ENCODE data around the gene RALGPS2. TPM values are rescaled to one million over a fixed set of nuclear protein-coding genes. Genes with fewer than 3 reads are reported as not detected.
A peak's percentile ranks its signal among the peaks of the same experiment; 100 is the strongest.

Gene RALGPS2
- total RNA-seq, 1 experiment from 2014 or later = 63.0 TPM

- no peaks in the 10 kb centered on the region for H3K36me3 ChIP-seq
- no peak for DNase-seq
- H3K27me3 ChIP-seq = no peaks in the 10 kb centered on the region
- no peaks in the 10 kb centered on the region for H3K9me3 ChIP-seq
- H3K4me3 ChIP-seq = no peak overlapping the region
Observed at GRCh38 chr1:178706432-178706831, 18.6 kb upstream of the RALGPS2 start.

- no peak for DNase-seq
- Histone ChIP-seq H3K4me3 (no peak overlapping the region), H3K36me3 (no peaks in the 10 kb centered on the region), H3K9me3 (no peaks in the 10 kb centered on the region), H3K27me3 (no peaks in the 10 kb centered on the region)
Observed at GRCh38 chr1:178713259-178713658, 11.8 kb upstream of the RALGPS2 start.

- DNase-seq = no peak
- H3K4me3 ChIP-seq = no peak overlapping the region
- H3K27me3 ChIP-seq = no peaks in the 10 kb centered on the region
- no peaks in the 10 kb centered on the region for H3K9me3 ChIP-seq
- H3K36me3 ChIP-seq = no peaks in the 10 kb centered on the region
Observed at GRCh38 chr1:178714453-178714852, 10.6 kb upstream of the RALGPS2 start.

- Histone ChIP-seq H3K9me3 (no peaks in the 10 kb centered on the region), H3K4me3 (no peak overlapping the region), H3K27me3 (no peaks in the 10 kb centered on the region), H3K36me3 (no peaks in the 10 kb centered on the region)
- DNase-seq = no peak
Observed at GRCh38 chr1:178716111-178716510, 8.9 kb upstream of the RALGPS2 start.

- Histone ChIP-seq H3K4me3 (no peak overlapping the region), H3K9me3 (no peaks in the 10 kb centered on the region), H3K27me3 (no peaks in the 10 kb centered on the region), H3K36me3 (no peaks in the 10 kb centered on the region)
- no peak for DNase-seq
Observed at GRCh38 chr1:178718520-178718919, 6.5 kb upstream of the RALGPS2 start.

GRCh38 chr1:178723546-178723945, 1.5 kb upstream of the RALGPS2 start:
- Histone ChIP-seq H3K27me3 (no peaks in the 10 kb centered on the region), H3K9me3 (no peaks in the 10 kb centered on the region), H3K4me3 (no peak overlapping the region), H3K36me3 (peaks cover 19% of the 10 kb centered on the region)
- no peak for DNase-seq

- H3K36me3 ChIP-seq = peaks cover 28% of the 10 kb centered on the region
- H3K4me3 ChIP-seq = peak overlapping the region; percentile 77
- H3K9me3 ChIP-seq = 0 out of 2 replicates have a peak, but pooled peaks cover 1% of the 10 kb centered on the region
- no peak for DNase-seq
- H3K27me3 ChIP-seq = no peaks in the 10 kb centered on the region
Observed at GRCh38 chr1:178724376-178724727, 692 bp upstream of the RALGPS2 start.

- Histone ChIP-seq H3K4me3 (peak overlapping the region; percentile 77), H3K27me3 (no peaks in the 10 kb centered on the region), H3K36me3 (peaks cover 40% of the 10 kb centered on the region), H3K9me3 (peaks cover 7% of the 10 kb centered on the region; the same call in 1 of the 2 replicates)
- DNase-seq = peak; percentile 67
Observed at GRCh38 chr1:178725466-178726086, 532 bp downstream of the RALGPS2 start.

- H3K36me3 ChIP-seq = peaks cover 45% of the 10 kb centered on the region
- peak; percentile 91 for DNase-seq
- peak overlapping the region; percentile 77 for H3K4me3 ChIP-seq
- peaks cover 11% of the 10 kb centered on the region for H3K9me3 ChIP-seq
- no peaks in the 10 kb centered on the region for H3K27me3 ChIP-seq
Observed at GRCh38 chr1:178726087-178726517, 1.1 kb downstream of the RALGPS2 start.

GRCh38 chr1:178726545-178726944, 1.5 kb downstream of the RALGPS2 start:
- DNase-seq = no peak

GRCh38 chr1:178727014-178727895, 2.2 kb downstream of the RALGPS2 start:
- peaks cover 55% of the 10 kb centered on the region for H3K36me3 ChIP-seq
- no peak for DNase-seq
- peaks cover 18% of the 10 kb centered on the region for H3K9me3 ChIP-seq
- H3K4me3 ChIP-seq = peak overlapping the region; percentile 77
- H3K27me3 ChIP-seq = no peaks in the 10 kb centered on the region

More at GRCh38 chr1:178726545-178726944, 1.5 kb downstream of the RALGPS2 start:
- H3K36me3 ChIP-seq = peaks cover 48% of the 10 kb centered on the region
- no peaks in the 10 kb centered on the region for H3K27me3 ChIP-seq
- H3K9me3 ChIP-seq = peaks cover 13% of the 10 kb centered on the region
- peak overlapping the region; percentile 77 for H3K4me3 ChIP-seq

- Histone ChIP-seq H3K27me3 (no peaks in the 10 kb centered on the region), H3K9me3 (peaks cover 27% of the 10 kb centered on the region), H3K4me3 (no peak overlapping the region), H3K36me3 (peaks cover 92% of the 10 kb centered on the region)
- no peak for DNase-seq
Observed at GRCh38 chr1:178733972-178734371, 8.9 kb downstream of the RALGPS2 start.

GRCh38 chr1:178738780-178739179, 13.7 kb downstream of the RALGPS2 start:
- H3K9me3 ChIP-seq = peaks cover 21% of the 10 kb centered on the region
- H3K36me3 ChIP-seq = peaks cover 93% of the 10 kb centered on the region
- no peak overlapping the region for H3K4me3 ChIP-seq
- H3K27me3 ChIP-seq = no peaks in the 10 kb centered on the region
- DNase-seq = no peak

- H3K36me3 ChIP-seq = peaks cover 93% of the 10 kb centered on the region
- peaks cover 21% of the 10 kb centered on the region for H3K9me3 ChIP-seq
- DNase-seq = no peak
- no peaks in the 10 kb centered on the region for H3K27me3 ChIP-seq
- no peak overlapping the region for H3K4me3 ChIP-seq
Observed at GRCh38 chr1:178739285-178740045, 14.4 kb downstream of the RALGPS2 start.

GRCh38 chr1:178740491-178740890, 15.4 kb downstream of the RALGPS2 start:
- peaks cover 21% of the 10 kb centered on the region for H3K9me3 ChIP-seq
- DNase-seq = no peak
- no peak overlapping the region for H3K4me3 ChIP-seq
- H3K27me3 ChIP-seq = no peaks in the 10 kb centered on the region
- peaks cover 95% of the 10 kb centered on the region for H3K36me3 ChIP-seq

GRCh38 chr1:178740924-178741323, 15.9 kb downstream of the RALGPS2 start:
- peaks cover 21% of the 10 kb centered on the region for H3K9me3 ChIP-seq
- H3K4me3 ChIP-seq = no peak overlapping the region
- DNase-seq = no peak
- H3K27me3 ChIP-seq = no peaks in the 10 kb centered on the region
- peaks cover 94% of the 10 kb centered on the region for H3K36me3 ChIP-seq

GRCh38 chr1:178743801-178744200, 18.8 kb downstream of the RALGPS2 start:
- DNase-seq = no peak
- peaks cover 21% of the 10 kb centered on the region for H3K9me3 ChIP-seq
- no peak overlapping the region for H3K4me3 ChIP-seq
- peaks cover 96% of the 10 kb centered on the region for H3K36me3 ChIP-seq
- no peaks in the 10 kb centered on the region for H3K27me3 ChIP-seq

All from MG63 (cell line).